ENCODE data around the gene ELANE. TPM values are rescaled to one million over a fixed set of nuclear protein-coding genes. Genes with fewer than 3 reads are reported as not detected.

ELANE gene
- 0.63 TPM for total RNA-seq

DNA sequence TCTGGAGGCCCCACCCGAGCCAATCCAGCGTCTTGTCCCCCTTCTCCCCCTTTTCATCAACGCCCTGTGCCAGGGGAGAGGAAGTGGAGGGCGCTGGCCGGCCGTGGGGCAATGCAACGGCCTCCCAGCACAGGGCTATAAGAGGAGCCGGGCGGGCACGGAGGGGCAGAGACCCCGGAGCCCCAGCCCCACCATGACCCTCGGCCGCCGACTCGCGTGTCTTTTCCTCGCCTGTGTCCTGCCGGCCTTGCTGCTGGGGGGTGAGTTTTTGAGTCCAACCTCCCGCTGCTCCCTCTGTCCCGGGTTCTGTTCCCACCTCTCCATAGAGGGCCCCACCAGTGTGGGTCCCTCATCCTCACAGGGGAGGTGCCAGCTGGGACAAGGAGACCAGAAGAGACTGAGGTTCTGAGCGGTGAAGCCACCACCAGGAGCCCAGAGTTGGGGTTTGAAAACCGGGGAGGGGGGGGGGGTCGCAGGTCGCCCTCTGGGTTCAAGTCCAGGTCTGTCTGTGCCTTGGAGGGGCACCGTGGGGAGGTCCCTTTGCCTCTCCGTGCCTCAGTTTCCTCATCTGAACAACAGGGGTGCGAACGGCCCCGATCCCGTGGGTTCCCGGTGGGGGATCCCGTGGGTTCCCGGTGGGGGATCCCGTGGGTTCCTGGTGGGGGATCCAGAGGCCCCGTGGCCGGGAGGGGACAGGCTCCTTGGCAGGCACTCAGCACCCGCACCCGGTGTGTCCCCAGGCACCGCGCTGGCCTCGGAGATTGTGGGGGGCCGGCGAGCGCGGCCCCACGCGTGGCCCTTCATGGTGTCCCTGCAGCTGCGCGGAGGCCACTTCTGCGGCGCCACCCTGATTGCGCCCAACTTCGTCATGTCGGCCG is at the start of gene ELANE:
Gene ELANE (plus strand): TSS at position 168 of the 878 bp plus-strand sequence. CDS start 26 bp downstream, at position 194.
- Histone ChIP-seq H3K4me3 (ENCODE audit: low read length) (no peak within 1 kb of the TSS), H3K27me3 (ENCODE audit: insufficient read depth, low read length) (no peaks in the 10 kb centered on the region), H3K9me3 (ENCODE audit: low read depth, low read length) (no peaks in the 10 kb centered on the region), H3K4me1 (ENCODE audit: insufficient read depth, low read length) (peaks cover 24% of the 10 kb centered on the region)

DNA sequence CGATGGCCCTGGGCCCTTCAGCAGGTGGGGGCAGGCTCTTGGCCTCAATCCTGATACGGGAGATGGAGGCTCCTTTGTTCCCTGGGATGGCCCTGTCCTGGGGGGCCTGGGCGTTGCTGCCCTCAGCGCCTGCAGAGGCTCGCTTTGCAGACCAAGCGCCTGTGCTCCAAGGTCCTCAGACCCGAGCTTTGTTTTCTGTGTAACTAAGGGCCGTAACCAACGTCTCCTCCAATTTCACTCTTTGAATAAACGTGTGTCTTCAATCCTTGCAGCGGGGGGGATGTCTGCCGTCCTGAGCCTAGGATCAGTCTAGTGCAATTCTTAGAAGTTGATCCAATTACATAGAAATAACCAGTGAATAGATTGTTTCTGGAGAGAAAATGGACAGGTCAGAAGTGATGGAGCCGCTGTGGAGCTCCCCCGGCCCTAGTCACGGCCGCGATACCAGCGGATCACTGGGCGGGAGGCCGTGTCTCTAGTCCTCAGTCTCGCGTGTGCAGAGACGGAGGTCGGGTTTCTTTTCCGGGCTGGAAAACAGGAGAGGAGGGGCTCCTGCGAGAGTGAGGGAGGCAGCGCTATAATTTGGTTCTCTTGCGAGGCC is 49.5 kb upstream of the ELANE start:
- H3K9me3 ChIP-seq (ENCODE audit: low read depth, low read length), result no peaks in the 10 kb centered on the region
- no peak overlapping the region for H3K4me3 ChIP-seq (ENCODE audit: low read length)
- peaks cover 50% of the 10 kb centered on the region for H3K4me1 ChIP-seq (ENCODE audit: insufficient read depth, low read length)
- H3K27me3 ChIP-seq (ENCODE audit: insufficient read depth, low read length), result no peaks in the 10 kb centered on the region

DNA sequence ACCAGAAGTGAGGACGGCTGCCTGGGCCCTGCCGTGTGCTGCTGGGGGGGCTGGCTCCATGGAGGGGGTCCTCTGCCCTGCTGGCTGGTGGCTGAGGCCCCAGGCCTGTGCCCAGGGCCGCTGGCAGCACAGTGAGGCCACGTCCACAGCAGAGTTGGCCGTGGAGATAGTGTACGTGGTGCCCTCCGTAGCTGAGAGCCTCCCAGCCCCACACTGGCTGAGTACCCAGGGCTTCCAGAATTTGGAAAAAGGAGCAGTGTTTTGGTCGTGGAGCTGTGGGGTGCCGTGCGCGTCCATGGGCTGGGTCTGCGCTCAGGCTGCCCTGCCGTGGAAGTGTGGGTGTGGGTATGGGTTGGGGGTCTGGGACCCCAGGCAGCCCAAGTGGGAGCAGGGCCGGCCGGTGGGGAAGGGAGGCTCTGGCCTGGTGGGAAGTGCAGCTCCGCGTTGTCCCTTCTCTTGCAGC is 49.0 kb upstream of the ELANE start:
- Histone ChIP-seq H3K9me3 (ENCODE audit: low read depth, low read length) (no peaks in the 10 kb centered on the region), H3K4me3 (ENCODE audit: low read length) (no peak overlapping the region), H3K4me1 (ENCODE audit: insufficient read depth, low read length) (peaks cover 48% of the 10 kb centered on the region), H3K27me3 (ENCODE audit: insufficient read depth, low read length) (no peaks in the 10 kb centered on the region)

GRCh38 chr19:803686-804418 is 48.3 kb upstream of the ELANE start:
- Histone ChIP-seq H3K4me3 (ENCODE audit: low read length) (no peak overlapping the region), H3K27me3 (ENCODE audit: insufficient read depth, low read length) (no peaks in the 10 kb centered on the region), H3K4me1 (ENCODE audit: insufficient read depth, low read length) (peaks cover 41% of the 10 kb centered on the region), H3K9me3 (ENCODE audit: low read depth, low read length) (no peaks in the 10 kb centered on the region)

- Histone ChIP-seq H3K9me3 (ENCODE audit: low read depth, low read length) (no peaks in the 10 kb centered on the region), H3K4me1 (ENCODE audit: insufficient read depth, low read length) (peaks cover 34% of the 10 kb centered on the region), H3K4me3 (ENCODE audit: low read length) (no peak overlapping the region), H3K27me3 (ENCODE audit: insufficient read depth, low read length) (no peaks in the 10 kb centered on the region)
Measured at GRCh38 chr19:804419-805165, 47.5 kb upstream of the ELANE start.

DNA sequence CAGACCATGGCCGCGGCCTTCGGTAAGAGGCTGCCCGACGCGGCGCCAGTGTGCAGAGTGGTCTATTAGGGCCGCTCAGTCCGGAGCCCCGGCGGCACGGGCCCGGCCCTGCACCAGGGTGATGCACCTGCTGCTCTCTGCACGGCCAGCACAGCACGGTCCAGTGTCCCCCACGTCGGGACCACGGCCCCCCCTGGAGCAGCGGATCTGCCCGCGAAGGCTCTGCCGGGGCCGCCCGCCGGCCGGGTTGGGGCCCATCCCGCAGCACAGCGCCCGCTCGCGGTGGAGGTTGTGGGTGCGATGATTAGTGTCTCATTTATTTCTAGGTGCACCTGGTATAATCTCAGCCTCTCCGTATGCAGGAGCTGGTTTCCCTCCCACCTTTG is 46.9 kb upstream of the ELANE start:
- no peak overlapping the region for H3K4me3 ChIP-seq (ENCODE audit: low read length)

DNA sequence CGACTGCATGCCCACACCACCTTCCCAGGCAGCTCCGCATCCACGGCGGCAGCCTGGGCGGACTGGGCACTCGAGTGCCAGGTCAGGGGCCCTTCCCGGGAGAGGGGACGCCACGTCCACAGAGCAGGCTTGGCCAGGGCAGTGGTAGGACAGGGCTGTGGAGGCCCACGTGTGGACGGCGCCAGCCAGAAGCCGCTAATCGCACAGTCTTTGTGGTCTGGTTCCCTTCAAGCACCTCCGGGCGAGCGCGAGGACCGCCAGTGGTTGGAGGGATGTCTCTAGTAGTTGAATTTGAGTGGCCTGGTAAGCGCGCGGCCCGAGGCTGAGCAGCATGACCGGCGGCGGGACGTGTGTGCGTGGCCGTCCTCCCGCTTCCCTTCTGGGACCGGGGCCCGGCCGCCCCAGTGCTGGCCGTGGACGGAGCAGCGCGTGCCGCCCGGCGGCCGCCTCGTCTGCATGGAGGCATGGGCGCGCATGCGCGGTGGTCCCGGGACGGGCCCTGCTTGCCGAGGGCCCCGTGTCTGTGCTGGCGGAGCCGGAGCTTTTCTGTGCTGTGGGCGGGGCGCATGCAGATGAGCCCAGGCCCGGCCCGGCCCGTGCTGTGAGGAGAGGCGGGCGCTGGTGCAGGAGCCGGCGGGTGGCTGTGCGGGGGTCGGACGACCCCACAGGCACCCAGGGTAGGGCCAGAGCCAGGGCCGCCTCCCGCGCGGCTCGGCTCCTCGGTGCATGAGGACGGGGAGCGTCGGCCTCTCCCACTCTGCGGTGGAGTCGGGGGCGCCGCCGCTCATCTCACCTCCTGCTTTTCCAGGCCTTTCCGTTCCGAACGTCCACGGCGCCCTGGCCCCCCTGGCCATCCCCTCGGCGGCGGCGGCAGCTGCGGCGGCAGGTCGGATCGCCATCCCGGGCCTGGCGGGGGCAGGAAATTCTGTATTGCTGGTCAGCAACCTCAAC is 46.2 kb upstream of the ELANE start:
- no peaks in the 10 kb centered on the region for H3K9me3 ChIP-seq (ENCODE audit: low read depth, low read length)
- no peaks in the 10 kb centered on the region for H3K27me3 ChIP-seq (ENCODE audit: insufficient read depth, low read length)
- H3K4me1 ChIP-seq (ENCODE audit: insufficient read depth, low read length), result peaks cover 21% of the 10 kb centered on the region
- H3K4me3 ChIP-seq (ENCODE audit: low read length), result no peak overlapping the region

More for the DNA sequence above, 46.9 kb upstream of the ELANE start:
- Histone ChIP-seq H3K27me3 (ENCODE audit: insufficient read depth, low read length) (no peaks in the 10 kb centered on the region), H3K4me1 (ENCODE audit: insufficient read depth, low read length) (peaks cover 28% of the 10 kb centered on the region), H3K9me3 (ENCODE audit: low read depth, low read length) (no peaks in the 10 kb centered on the region)

- Histone ChIP-seq H3K4me3 (ENCODE audit: low read length) (no peak overlapping the region), H3K27me3 (ENCODE audit: insufficient read depth, low read length) (no peaks in the 10 kb centered on the region), H3K4me1 (ENCODE audit: insufficient read depth, low read length) (peaks cover 10% of the 10 kb centered on the region), H3K9me3 (ENCODE audit: low read depth, low read length) (no peaks in the 10 kb centered on the region)
Measured at GRCh38 chr19:806815-807421, 45.2 kb upstream of the ELANE start.

GRCh38 chr19:807627-808422 is 44.3 kb upstream of the ELANE start:
- H3K9me3 ChIP-seq (ENCODE audit: low read depth, low read length), result no peaks in the 10 kb centered on the region
- H3K27me3 ChIP-seq (ENCODE audit: insufficient read depth, low read length), result no peaks in the 10 kb centered on the region
- peaks cover 1% of the 10 kb centered on the region for H3K4me1 ChIP-seq (ENCODE audit: insufficient read depth, low read length)
- no peak overlapping the region for H3K4me3 ChIP-seq (ENCODE audit: low read length)

DNA sequence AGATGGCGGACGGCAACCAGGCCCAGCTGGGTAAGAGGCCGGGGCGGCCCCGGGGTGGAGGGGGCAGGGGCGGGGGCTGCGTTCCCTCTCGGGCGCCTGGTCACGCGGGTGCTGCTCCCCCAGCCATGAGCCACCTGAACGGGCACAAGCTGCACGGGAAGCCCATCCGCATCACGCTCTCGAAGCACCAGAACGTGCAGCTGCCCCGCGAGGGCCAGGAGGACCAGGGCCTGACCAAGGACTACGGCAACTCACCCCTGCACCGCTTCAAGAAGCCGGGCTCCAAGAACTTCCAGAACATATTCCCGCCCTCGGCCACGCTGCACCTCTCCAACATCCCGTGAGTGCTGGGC is 43.7 kb upstream of the ELANE start:
- Histone ChIP-seq H3K4me3 (ENCODE audit: low read length) (no peak overlapping the region), H3K27me3 (ENCODE audit: insufficient read depth, low read length) (no peaks in the 10 kb centered on the region), H3K9me3 (ENCODE audit: low read depth, low read length) (no peaks in the 10 kb centered on the region), H3K4me1 (ENCODE audit: insufficient read depth, low read length) (no peaks in the 10 kb centered on the region)

DNA sequence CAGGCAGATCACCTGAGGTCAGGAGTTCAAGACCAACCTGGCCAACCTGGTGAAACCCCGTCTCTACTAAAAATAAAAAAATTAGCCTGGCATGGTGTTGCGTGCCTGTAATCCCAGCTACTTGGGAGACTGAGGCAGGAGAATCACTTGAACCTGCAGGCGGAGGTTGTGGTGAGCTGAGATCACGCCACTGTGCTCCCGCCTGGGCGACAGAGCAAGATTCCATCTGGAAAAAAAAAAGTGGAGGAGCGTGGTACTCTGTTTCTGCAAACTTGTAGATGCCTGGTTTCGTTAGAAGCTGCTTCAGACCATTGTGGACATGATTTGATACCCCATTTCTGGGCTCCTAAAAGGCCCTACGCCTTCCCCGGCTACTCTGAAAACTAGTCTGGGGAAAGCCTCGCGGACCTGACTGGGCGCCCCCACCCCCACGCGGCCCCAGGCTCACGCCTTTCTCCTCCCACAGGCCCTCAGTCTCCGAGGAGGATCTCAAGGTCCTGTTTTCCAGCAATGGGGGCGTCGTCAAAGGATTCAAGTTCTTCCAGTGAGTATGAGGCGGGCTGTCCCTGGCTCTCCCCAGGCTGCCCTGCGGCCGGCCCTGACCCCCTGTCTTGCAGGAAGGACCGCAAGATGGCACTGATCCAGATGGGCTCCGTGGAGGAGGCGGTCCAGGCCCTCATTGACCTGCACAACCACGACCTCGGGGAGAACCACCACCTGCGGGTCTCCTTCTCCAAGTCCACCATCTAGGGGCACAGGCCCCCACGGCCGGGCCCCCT is 41.8 kb upstream of the ELANE start:
- Histone ChIP-seq H3K4me3 (ENCODE audit: low read length) (no peak overlapping the region), H3K27me3 (ENCODE audit: insufficient read depth, low read length) (no peaks in the 10 kb centered on the region), H3K9me3 (ENCODE audit: low read depth, low read length) (no peaks in the 10 kb centered on the region), H3K4me1 (ENCODE audit: insufficient read depth, low read length) (no peaks in the 10 kb centered on the region)

- Histone ChIP-seq H3K4me1 (ENCODE audit: insufficient read depth, low read length) (no peaks in the 10 kb centered on the region), H3K4me3 (ENCODE audit: low read length) (no peak overlapping the region), H3K27me3 (ENCODE audit: insufficient read depth, low read length) (no peaks in the 10 kb centered on the region), H3K9me3 (ENCODE audit: low read depth, low read length) (no peaks in the 10 kb centered on the region)
Measured at GRCh38 chr19:810883-811489, 41.1 kb upstream of the ELANE start.
